CD4-positive, alpha-beta T cell treated with Interleukin-4 for 4 hours (primary cell): Measurements from ENCODE around the gene DLG1.

Source experiments
- DNase-seq: peaks from one replicate; pipeline ENCODE4 v3.0.0-alpha.2; 2020

The DLG1 gene

DNA sequence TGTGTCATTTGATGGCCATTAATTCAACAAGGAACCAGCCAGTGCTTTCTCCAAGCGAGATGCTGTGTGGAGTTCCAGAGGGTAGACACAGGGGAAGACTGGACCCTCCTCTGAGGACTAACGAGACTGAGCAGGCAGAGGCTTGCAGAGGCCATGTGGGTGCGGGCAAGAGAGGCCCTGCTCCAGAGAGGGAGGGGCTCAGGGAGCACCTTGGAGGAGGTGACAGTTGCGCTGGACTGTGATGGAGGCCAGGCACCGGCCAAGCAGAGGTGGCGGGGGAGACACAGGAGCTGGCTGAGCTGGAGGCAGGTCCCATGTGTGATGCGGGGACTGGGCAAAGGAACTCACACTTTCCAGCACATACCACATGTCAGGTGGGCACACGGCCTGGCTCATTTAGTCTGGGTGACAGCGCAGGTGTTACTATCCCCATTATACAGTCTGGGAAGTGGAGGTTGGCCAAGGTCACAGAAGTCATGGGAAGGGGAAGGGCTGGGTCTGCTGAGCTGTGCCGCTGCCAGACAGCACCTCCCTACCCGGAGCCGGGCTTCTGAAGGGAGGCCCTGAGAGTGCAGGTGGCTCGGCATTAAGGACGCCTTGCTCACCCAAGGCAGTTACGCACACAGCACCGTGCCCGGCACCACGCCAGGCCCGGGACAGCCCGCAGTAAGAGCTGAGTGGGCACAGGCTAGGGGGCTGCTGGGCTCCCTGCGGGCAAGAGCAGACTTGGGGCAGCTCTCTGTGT lies 272.5 kb downstream of the DLG1 start:
- DNase-seq = no peak

DNA sequence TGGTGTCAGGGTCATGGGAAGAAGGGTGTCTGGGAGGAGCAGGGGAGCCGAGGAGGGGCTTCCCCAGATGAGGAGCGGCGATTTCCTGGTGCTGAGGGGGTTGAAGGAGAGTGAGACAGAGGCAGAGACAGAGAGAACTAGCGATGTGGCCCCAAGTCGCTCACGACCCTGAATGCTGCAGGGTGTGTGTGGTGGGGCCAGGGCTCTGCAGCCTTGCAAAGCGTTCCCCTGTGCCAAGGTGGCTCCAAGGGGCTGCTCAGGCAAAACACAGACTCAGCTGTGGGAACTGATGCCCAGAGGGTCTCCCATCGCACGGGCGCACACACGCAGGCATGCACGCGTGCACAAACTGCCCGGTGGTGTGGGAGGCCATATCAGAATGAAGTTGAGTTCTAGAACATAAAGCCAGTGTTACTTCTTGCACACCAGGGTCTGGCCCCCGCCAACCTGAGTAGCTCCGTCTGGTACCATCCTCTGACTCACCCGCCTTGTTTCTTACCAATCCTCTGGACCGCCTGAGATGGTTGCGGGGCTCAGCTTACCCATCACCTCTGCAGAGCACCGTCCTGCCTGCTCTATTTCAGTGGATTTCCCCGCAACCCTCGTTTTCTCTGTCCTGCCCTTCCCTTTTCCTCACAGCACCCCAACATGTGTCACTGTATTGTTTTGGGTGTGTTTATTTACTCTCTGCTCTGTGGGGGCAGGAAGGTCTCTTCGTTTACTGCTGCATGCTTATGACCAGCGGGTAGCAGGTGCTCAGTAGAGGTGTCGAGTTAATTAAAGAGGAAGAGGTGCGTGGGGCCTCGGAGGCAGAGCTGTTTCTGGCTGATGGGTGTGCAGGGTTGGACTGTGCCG lies 273.3 kb downstream of the DLG1 start:
- DNase-seq = no peak

GRCh38 chr3:197023998-197024651 lies 274.3 kb downstream of the DLG1 start:
- no peak for DNase-seq

GRCh38 chr3:197023241-197023997 lies 275.0 kb downstream of the DLG1 start:
- no peak for DNase-seq

- DNase-seq = no peak
Measured at GRCh38 chr3:197022405-197023231, 275.8 kb downstream of the DLG1 start.

GRCh38 chr3:197021729-197022404 lies 276.5 kb downstream of the DLG1 start:
- no peak for DNase-seq

DNA sequence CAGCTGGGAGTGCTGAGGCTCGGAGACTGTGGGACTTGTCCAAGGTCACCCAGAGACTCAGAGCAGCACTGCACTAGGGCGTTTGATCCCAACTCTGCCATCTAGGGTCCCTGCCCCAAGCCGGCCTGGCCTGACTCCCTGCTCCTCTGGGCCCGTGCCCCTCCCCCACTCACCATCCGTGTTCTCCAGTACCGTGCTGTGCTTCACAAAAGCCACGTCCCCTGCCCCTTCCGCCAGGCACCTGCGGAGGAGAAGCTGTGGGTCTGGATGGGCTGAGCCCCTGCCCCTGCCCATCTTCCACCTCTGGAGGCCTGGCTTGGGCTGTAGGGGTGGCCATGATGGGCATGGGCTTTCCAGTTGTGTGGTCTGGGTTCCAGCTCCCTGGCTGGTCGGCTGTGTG lies 277.2 kb downstream of the DLG1 start:
- no peak for DNase-seq

DNA sequence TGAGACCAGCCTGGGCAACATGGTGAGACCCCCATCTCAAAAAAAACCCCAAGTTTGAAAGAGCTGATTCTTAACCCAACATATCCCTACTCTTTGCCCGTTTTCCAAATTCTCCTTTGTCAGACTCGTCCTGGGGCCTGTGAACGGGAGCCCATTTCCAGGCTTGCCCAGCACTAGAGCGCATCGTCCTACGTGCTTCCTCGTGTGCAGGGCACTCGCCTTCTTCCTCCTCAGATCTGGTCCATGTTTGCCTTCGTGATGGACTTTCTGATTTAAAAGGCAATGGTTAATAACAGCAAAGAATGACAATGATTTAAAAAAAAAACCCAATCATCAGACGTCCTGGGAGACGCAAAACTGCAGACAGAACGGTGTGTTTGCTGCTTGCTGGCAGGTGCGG lies 278.9 kb downstream of the DLG1 start:
- no peak for DNase-seq

DNA sequence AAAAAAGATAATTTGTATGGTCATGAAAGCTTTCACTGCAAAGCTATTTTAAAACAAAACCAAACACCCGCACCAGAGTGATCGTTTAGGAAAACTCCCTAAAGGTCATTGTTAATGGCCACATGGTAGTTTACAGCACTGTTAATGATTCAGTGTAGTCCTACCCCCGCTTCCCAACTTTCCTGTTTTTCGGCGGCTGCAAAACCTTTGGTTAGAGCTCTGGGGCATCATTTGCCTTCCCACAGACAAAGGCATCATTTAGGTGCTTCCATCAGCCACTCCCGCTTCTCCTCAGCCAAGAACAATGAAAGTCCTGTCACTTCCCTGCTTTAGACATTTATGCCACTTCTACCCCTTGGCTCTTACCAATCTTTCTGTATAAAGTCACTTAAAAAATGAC lies 279.4 kb downstream of the DLG1 start:
- DNase-seq = no peak

DNA sequence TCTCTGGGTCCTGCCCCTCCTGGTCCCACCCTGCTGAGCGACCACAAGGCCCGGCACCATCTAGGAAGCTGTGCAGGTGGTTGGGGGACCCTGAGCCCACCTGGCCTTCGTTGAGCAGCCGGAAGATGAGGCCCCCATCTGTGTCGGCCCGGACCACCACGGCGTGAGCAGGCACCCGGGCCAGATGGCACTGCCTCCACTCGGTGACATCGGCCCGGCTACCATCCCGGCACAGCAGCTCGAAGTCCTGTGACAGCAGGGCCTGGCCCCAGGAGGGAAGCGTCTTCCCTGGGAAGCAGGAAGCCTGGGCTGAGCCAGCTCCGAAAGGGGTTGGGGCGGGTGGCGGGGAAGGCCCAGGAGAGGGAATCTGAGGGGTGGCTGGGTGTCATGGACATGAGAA lies 281.4 kb downstream of the DLG1 start:
- DNase-seq = no peak

- no peak for DNase-seq
Measured at GRCh38 chr3:197015790-197016736, 282.3 kb downstream of the DLG1 start.

GRCh38 chr3:197014942-197015575 lies 283.4 kb downstream of the DLG1 start:
- no peak for DNase-seq

DNA sequence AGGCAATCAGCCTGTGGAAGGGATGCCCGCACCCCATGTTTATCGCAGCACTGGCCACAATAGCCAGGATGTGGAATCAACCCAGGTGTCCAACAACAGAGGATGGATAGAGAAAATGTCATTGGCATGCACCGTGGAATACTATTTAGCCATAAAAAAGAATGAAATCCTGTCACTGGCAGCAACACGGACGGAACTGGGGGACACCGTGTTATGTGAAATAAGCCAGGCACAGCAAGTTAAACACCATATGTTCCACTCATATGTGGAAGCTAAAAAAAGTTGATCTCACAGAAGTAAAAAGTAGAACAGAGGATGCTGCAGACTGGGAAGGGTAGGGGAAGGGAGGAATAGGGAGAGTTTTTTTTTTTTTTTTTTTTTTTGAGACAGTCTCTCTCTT lies 284.4 kb downstream of the DLG1 start:
- no peak for DNase-seq

- DNase-seq = no peak
Measured at GRCh38 chr3:197012540-197012883, 285.9 kb downstream of the DLG1 start.

DNA sequence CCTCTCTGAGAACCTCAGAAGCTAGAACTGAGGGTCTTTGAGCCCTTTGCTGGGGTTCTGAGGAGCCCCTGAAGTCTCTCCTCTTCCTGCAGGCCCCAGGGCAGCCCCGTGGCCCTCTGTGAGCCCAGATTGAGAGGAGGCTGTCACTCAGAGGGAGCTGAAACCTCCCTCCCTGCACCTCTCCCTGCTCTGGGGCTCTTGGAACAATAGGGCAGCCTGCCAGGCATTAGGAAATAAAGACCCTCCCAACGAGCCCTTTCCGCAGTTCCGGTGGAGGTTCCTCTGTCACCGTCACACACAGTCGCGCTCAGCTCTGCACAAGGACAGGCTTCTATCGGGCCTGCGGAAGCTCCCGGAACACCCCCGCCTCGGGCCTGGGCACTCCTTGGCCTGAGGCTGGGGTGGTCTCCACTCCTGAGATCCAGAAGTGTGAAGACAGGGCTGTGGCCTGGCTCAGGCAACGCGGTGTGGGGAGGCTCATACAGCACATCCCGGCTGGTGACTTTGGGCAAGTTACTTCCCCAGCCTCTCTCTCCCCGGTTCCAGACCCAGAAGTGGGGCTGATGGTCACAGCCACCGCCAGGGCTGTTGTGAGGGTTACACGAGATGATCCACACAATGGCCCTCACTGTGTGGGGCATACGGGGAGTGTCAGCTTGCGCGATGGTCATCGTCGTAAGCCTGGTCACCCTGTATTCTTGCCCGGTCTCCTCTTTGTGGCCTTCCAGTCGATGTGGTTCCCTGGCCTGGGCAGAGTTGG lies 286.5 kb downstream of the DLG1 start:
- no peak for DNase-seq

- DNase-seq = no peak
Measured at GRCh38 chr3:197010556-197011351, 287.7 kb downstream of the DLG1 start.

GRCh38 chr3:197009532-197010019 lies 288.8 kb downstream of the DLG1 start:
- DNase-seq = no peak
